Endothelial cell of umbilical vein (primary cell): ENCODE measurements around the gene SOX18. TPM values are rescaled to one million over a fixed set of nuclear protein-coding genes. Genes with fewer than 3 reads are reported as not detected.
A peak's percentile ranks its signal among the peaks of the same experiment; 100 is the strongest.

Source experiments
- BruUV-seq: library from RNA; stranded (reverse); fragments of 400-500 nt; replicated peaks from 2 replicates; lab custom pipeline; 2021; lab: Mats Ljungman, UMichigan
- CTCF ChIA-PET: fragments of 300-600, 350-600 bp; sonication (Branson Sonifier 250); formaldehyde crosslinking; loops from one replicate; lab custom pipeline; 2021; ENCODE audit warnings: antibody characterized with exemption, inconsistent platforms; lab: Charles Lee
- POLR2A ChIA-PET: fragments of 300-600, 350-600 bp; sonication (Branson Sonifier 250); formaldehyde crosslinking; loops from one replicate; lab custom pipeline; 2021; ENCODE audit warnings: antibody characterized with exemption, inconsistent platforms; lab: Charles Lee
- DNase-seq: peaks from one replicate; pipeline ENCODE4 v3.0.0-alpha.2; 2011; ENCODE audit warnings: low read depth, low spot score
- FAIRE-seq: peaks from 2 replicates; lab custom pipeline; 2011; peaks lifted over from hg19 to GRCh38; lab: Jason Lieb, UNC
- H2AFZ ChIP-seq: 2 replicates; pipeline ENCODE4 v1.6.0; 2012; ENCODE audit warnings: low read depth, low read length, control low read depth, inconsistent platforms
- H3K27ac ChIP-seq: 2 replicates; pipeline ENCODE4 v1.5.1; 2011; ENCODE audit warnings: low read depth, mild to moderate bottlenecking, control low read depth, low read length, moderate library complexity; ENCODE audit not compliant: insufficient read depth
- H3K27me3 ChIP-seq, 2 experiments: 2 replicates each; pipeline versions ENCODE4 v1.6.0 to v1.6.1; 2011; ENCODE audit warnings: low read length in 2 of 2, mixed read lengths in 1 of 2; ENCODE audit not compliant: control insufficient read depth in 2 of 2, insufficient read depth in 2 of 2
- H3K36me3 ChIP-seq, 2 experiments: 2 replicates in 1 of 2; 3 replicates in 1 of 2; pipeline ENCODE4 v1.5.1; 2011; ENCODE audit warnings: low read length in 2 of 2, mild to moderate bottlenecking in 1 of 2, moderate library complexity in 1 of 2; ENCODE audit not compliant: control insufficient read depth in 2 of 2, insufficient read depth in 2 of 2; ENCODE audit errors: extremely low read depth in 1 of 2
- H3K4me1 ChIP-seq: 3 replicates; pipeline ENCODE4 v1.5.1; 2011; ENCODE audit warnings: mild to moderate bottlenecking, low read length; ENCODE audit not compliant: control insufficient read depth, insufficient read depth; ENCODE audit errors: extremely low read depth
- H3K4me2 ChIP-seq: 2 replicates; pipeline ENCODE4 v1.6.1; 2011; ENCODE audit warnings: low read length, control low read depth, mixed read lengths; ENCODE audit not compliant: insufficient read depth
- H3K4me3 ChIP-seq, 3 experiments: fragments of 200-600 bp in 1 of 3; sonication (generic), shearing (Covaris generic) in 1 of 3; replicated peaks in 1 of 3; 2 replicates each; pipeline ENCODE4 v1.5.1; 2011 to 2016; ENCODE audit warnings: control low read depth in 3 of 3, low read length in 3 of 3, mild to moderate bottlenecking in 2 of 3, inconsistent platforms in 1 of 3, low read depth in 1 of 3, moderate library complexity in 1 of 3; ENCODE audit not compliant: insufficient read depth in 1 of 3
- H3K79me2 ChIP-seq: 2 replicates; pipeline ENCODE4 v1.6.0; 2012; ENCODE audit warnings: low read length, inconsistent platforms; ENCODE audit not compliant: control insufficient read depth, insufficient read depth
- H3K9ac ChIP-seq: replicated peaks from 2 replicates; pipeline ENCODE3; 2011; ENCODE audit warnings: low read length, control low read depth; ENCODE audit not compliant: insufficient read depth; ENCODE audit errors: extremely low read depth
- H3K9me1 ChIP-seq: replicated peaks from 3 replicates; pipeline ENCODE4 v1.6.0; 2011; ENCODE audit warnings: mild to moderate bottlenecking, low read length; ENCODE audit not compliant: control insufficient read depth, insufficient read depth; ENCODE audit errors: extremely low read depth
- H3K9me3 ChIP-seq: replicated peaks from 2 replicates; pipeline ENCODE4 v1.5.1; 2012; ENCODE audit warnings: low read length, inconsistent platforms; ENCODE audit not compliant: control insufficient read depth, insufficient read depth
- H4K20me1 ChIP-seq: replicated peaks from 2 replicates; pipeline ENCODE3; 2011; ENCODE audit warnings: mild to moderate bottlenecking, low read length; ENCODE audit not compliant: control insufficient read depth, insufficient read depth; ENCODE audit errors: extremely low read depth
- POLR2A ChIP-seq: IDR thresholded peaks from 2 replicates; pipeline ENCODE4 v1.6.1; 2012; ENCODE audit warnings: low read depth, mild to moderate bottlenecking, control low read depth, low read length
- dilution Hi-C: fragments of 300-500 bp; cut with MboI; formaldehyde crosslinking; loops from one replicate; pipeline ENCODE4 v1.15.0; 2019; ENCODE audit warnings: low sequenced_read_pairs; ENCODE audit not compliant: extremely low pct_ligation_motif_present
- intact Hi-C: fragments of 100-400 bp; cut with micrococcal nuclease; formaldehyde crosslinking; loops from one replicate; pipeline ENCODE4 v1.10.0; 2022
- polyA plus RNA-seq, 4 experiments: library from polyadenylated mRNA; depleted of rRNA in 3 of 4; stranded (reverse) in 3 of 4; unstranded in 1 of 4; fragments of >200 nt; gene quantifications; 2 replicates each; pipeline versions ENCODE4 v1.2.1 to v1.2.3, GENCODE V29; 2011 to 2012; ENCODE audit warnings: missing spikeins in 1 of 4
- total RNA-seq: library from RNA; stranded (reverse); gene quantifications from 2 replicates; pipeline ENCODE4 v1.2.3, GENCODE V29; 2021
- TF ChIP-seq, protein P1 (sequence below): IDR thresholded peaks from 2 replicates; pipeline ENCODE4 v1.6.1; 2011; ENCODE audit not compliant: insufficient read depth, insufficient read length
- TF ChIP-seq, protein P2 (sequence below), 2 donors: IDR thresholded peaks; 1 replicate in 1 of 2; 2 replicates in 1 of 2; pipeline ENCODE4 v1.5.1; 2011; ENCODE audit warnings: low read length in 2 of 2, mild to moderate bottlenecking in 2 of 2, moderate library complexity in 2 of 2, control low read depth in 1 of 2, inconsistent platforms in 1 of 2, low read depth in 1 of 2; ENCODE audit not compliant: insufficient read depth in 1 of 2; ENCODE audit errors: extremely low read depth in 1 of 2

Gene SOX18
- total and polyA plus RNA-seq, 2 donors (not counting 3 experiments of a cell fraction or from before 2014, with no cell fraction given): 20.9 to 175 TPM

- FAIRE-seq: peak; percentile 90
- Histone ChIP-seq H3K4me1 (peaks cover 55% of the 10 kb centered on the region), H3K4me2 (no peak overlapping the region), H3K9me3 (no peaks in the 10 kb centered on the region), H3K9me1 (no peaks in the 10 kb centered on the region), H3K36me3 (no peaks in the 10 kb centered on the region), H3K27me3 (no peaks in the 10 kb centered on the region), H3K4me3 (no peak overlapping the region), H3K79me2 (no peaks in the 10 kb centered on the region), H4K20me1 (no peaks in the 10 kb centered on the region), H2AFZ (peak overlapping the region; percentile 59), H3K9ac (no peak overlapping the region), H3K27ac (peak overlapping the region; percentile 40)
- DNase-seq: peak; percentile 79
- intact Hi-C loops: loop anchor here (1.0 to 10.0 kb wide), 5 partner anchors 19 to 519 kb away; partner anchors contain the start of genes DNAJC5, PRPF6 and UCKL1
- dilution Hi-C loops: no loop called here
- POLR2A ChIA-PET: interaction anchor here (0.7 to 1.9 kb wide), 4 partner anchors 11 to 77 kb away, joined by 3 to 9 read pairs (median 4); no protein-coding TSS in a partner anchor
- BruUV-seq: no TSS peak
- TF ChIP-seq POLR2A: peak; percentile 41
- TF ChIP-seq, protein P1, sequence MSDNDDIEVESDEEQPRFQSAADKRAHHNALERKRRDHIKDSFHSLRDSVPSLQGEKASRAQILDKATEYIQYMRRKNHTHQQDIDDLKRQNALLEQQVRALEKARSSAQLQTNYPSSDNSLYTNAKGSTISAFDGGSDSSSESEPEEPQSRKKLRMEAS: no peak
- TF ChIP-seq, protein P2, sequence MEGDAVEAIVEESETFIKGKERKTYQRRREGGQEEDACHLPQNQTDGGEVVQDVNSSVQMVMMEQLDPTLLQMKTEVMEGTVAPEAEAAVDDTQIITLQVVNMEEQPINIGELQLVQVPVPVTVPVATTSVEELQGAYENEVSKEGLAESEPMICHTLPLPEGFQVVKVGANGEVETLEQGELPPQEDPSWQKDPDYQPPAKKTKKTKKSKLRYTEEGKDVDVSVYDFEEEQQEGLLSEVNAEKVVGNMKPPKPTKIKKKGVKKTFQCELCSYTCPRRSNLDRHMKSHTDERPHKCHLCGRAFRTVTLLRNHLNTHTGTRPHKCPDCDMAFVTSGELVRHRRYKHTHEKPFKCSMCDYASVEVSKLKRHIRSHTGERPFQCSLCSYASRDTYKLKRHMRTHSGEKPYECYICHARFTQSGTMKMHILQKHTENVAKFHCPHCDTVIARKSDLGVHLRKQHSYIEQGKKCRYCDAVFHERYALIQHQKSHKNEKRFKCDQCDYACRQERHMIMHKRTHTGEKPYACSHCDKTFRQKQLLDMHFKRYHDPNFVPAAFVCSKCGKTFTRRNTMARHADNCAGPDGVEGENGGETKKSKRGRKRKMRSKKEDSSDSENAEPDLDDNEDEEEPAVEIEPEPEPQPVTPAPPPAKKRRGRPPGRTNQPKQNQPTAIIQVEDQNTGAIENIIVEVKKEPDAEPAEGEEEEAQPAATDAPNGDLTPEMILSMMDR (IDR thresholded peaks at IDR 0.05; ENCODE audit: extremely low read depth in 1 of 2, insufficient read depth in 1 of 2, low read depth in 1 of 2, low read length in 2 of 2): peak; percentile 81 to 94
- CTCF ChIA-PET: interaction anchor here (0.6 to 15.2 kb wide), 18 partner anchors 9 to 749 kb away, joined by 3 to 412 read pairs (median 5); partner anchors contain the start of genes C20orf204, OPRL1, PRPF6 and PTK6
These were observed 8.4 kb upstream of the SOX18 start for GRCh38 chr20:64057628-64058498.
